ENCODE results near the gene CEP192.

GRCh38 chr18:12990123-12990475 is 1.1 kb upstream of the CEP192 start:
- TF ChIP-seq RAD21 (IDR thresholded peaks at IDR 0.05; ENCODE audit: low read depth) (no peak), NFIC (IDR thresholded peaks at IDR 0.05) (no peak), EP300 (IDR thresholded peaks at IDR 0.05; ENCODE audit: borderline replicate concordance) (no peak), YY1 (IDR thresholded peaks at IDR 0.05; ENCODE audit: low read depth) (no peak), REST (IDR thresholded peaks at IDR 0.05; ENCODE audit: low read depth) (no peak)
